IMR-90 (cell line): ENCODE measurements around the gene HADHB. TPM values are rescaled to one million over a fixed set of nuclear protein-coding genes. Genes with fewer than 3 reads are reported as not detected.

Source experiments
- ATAC-seq: fragments of 200-7000 bp; cut with Tn5 transposase; 2 replicates; pipeline ENCODE4 v1.9.1; 2020; ENCODE audit warnings: low read depth, mild to moderate bottlenecking, moderate library complexity
- BruUV-seq: library from RNA; stranded (reverse); fragments of 400-500 nt; replicated peaks from 2 replicates; lab custom pipeline; 2021; lab: Mats Ljungman, UMichigan
- CTCF ChIA-PET: fragments of 300-600 bp; formaldehyde crosslinking; extraction: SDS; loops from one replicate; lab custom pipeline; 2021; ENCODE audit warnings: antibody characterized with exemption; lab: Yijun Ruan, JAX
- POLR2A ChIA-PET: fragments of 300-600 bp; sonication (Branson Sonifier 250); formaldehyde crosslinking; loops from one replicate; lab custom pipeline; 2022; ENCODE audit warnings: antibody characterized with exemption; ENCODE audit not compliant: unreplicated experiment; lab: Charles Lee
- DNase-seq: peaks from one replicate; pipeline ENCODE4 v3.0.0; 2013
- H2AFZ ChIP-seq: replicated peaks from 2 replicates; pipeline ENCODE3; 2013; ENCODE audit warnings: low read length, mild to moderate bottlenecking; ENCODE audit not compliant: poor library complexity
- H2AK5ac ChIP-seq: 2 replicates; pipeline ENCODE4 v1.6.1; 2013; ENCODE audit warnings: low read depth, low read length, inconsistent platforms
- H2AK9ac ChIP-seq: replicated peaks from 2 replicates; pipeline ENCODE3; 2013; ENCODE audit warnings: mild to moderate bottlenecking, low read depth, low read length, moderate library complexity; ENCODE audit not compliant: poor library complexity
- H2BK120ac ChIP-seq: 2 replicates; pipeline ENCODE4 v1.6.1; 2013; ENCODE audit warnings: low read depth, low read length, inconsistent platforms
- H2BK15ac ChIP-seq: 3 replicates; pipeline ENCODE4 v1.6.1; 2013; ENCODE audit warnings: low read depth, low read length, inconsistent platforms
- H2BK20ac ChIP-seq: 2 replicates; pipeline ENCODE4 v1.6.1; 2013; ENCODE audit warnings: low read depth, mild to moderate bottlenecking, inconsistent platforms, low read length, moderate library complexity
- H2BK5ac ChIP-seq: 2 replicates; pipeline ENCODE4 v1.6.1; 2013; ENCODE audit warnings: mild to moderate bottlenecking, low read depth, low read length, inconsistent platforms; ENCODE audit not compliant: poor library complexity, severe bottlenecking
- H3K14ac ChIP-seq: replicated peaks from 2 replicates; pipeline ENCODE4 v1.6.1; 2013; ENCODE audit warnings: low read depth, low read length, inconsistent platforms
- H3K18ac ChIP-seq: 2 replicates; pipeline ENCODE4 v1.6.1; 2013; ENCODE audit warnings: low read depth, low read length, control low read depth
- H3K23ac ChIP-seq: 2 replicates; pipeline ENCODE4 v1.6.1; 2013; ENCODE audit warnings: low read depth, low read length, inconsistent platforms
- H3K27ac ChIP-seq: 2 replicates; pipeline ENCODE4 v1.5.1; 2013; ENCODE audit warnings: mild to moderate bottlenecking, control low read depth, low read length; ENCODE audit not compliant: insufficient read depth
- H3K27me3 ChIP-seq: 2 replicates; pipeline ENCODE4 v1.6.1; 2013; ENCODE audit warnings: low read length; ENCODE audit not compliant: control insufficient read depth, insufficient read depth
- H3K36me3 ChIP-seq: 2 replicates; pipeline ENCODE4 v1.6.1; 2013; ENCODE audit warnings: low read length, mixed read lengths; ENCODE audit not compliant: control insufficient read depth, insufficient read depth
- H3K4ac ChIP-seq: 2 replicates; pipeline ENCODE4 v1.6.1; 2013; ENCODE audit warnings: low read depth, low read length, inconsistent platforms
- H3K4me1 ChIP-seq: 2 replicates; pipeline ENCODE4 v1.6.1; 2013; ENCODE audit warnings: low read length, mixed read lengths; ENCODE audit not compliant: control insufficient read depth, insufficient read depth
- H3K4me2 ChIP-seq: 2 replicates; pipeline ENCODE4 v1.6.1; 2013; ENCODE audit warnings: low read depth, mild to moderate bottlenecking, control low read depth, low read length, moderate library complexity
- H3K4me3 ChIP-seq: 2 replicates; pipeline ENCODE4 v1.5.1; 2013; ENCODE audit warnings: low read depth, mild to moderate bottlenecking, control low read depth, low read length, moderate library complexity; ENCODE audit not compliant: insufficient read depth
- H3K56ac ChIP-seq: 2 replicates; pipeline ENCODE4 v1.6.1; 2013; ENCODE audit warnings: low read length, inconsistent platforms; ENCODE audit not compliant: insufficient read depth; ENCODE audit errors: extremely low read depth
- H3K79me1 ChIP-seq, 2 experiments: 2 replicates each; pipeline ENCODE4 v1.6.1; 2013; ENCODE audit warnings: low read length in 2 of 2, inconsistent platforms in 1 of 2, low read depth in 1 of 2
- H3K9ac ChIP-seq: 2 replicates; pipeline ENCODE4 v1.6.1; 2013; ENCODE audit warnings: low read depth, low read length, control low read depth
- H3K9me1 ChIP-seq: 2 replicates; pipeline ENCODE4 v1.6.1; 2013; ENCODE audit warnings: low read length, inconsistent platforms; ENCODE audit not compliant: insufficient read depth
- H3K9me3 ChIP-seq: 2 replicates; pipeline ENCODE4 v1.6.1; 2013; ENCODE audit warnings: low read length; ENCODE audit not compliant: control insufficient read depth, insufficient read depth
- H4K20me1 ChIP-seq: 2 replicates; pipeline ENCODE4 v1.6.1; 2013; ENCODE audit warnings: low read length, inconsistent platforms; ENCODE audit not compliant: insufficient read depth
- H4K5ac ChIP-seq: 2 replicates; pipeline ENCODE4 v1.6.1; 2013; ENCODE audit warnings: mild to moderate bottlenecking, low read depth, low read length, control low read depth
- H4K8ac ChIP-seq, 2 experiments: 2 replicates each; pipeline ENCODE4 v1.6.1; 2013; ENCODE audit warnings: low read depth in 2 of 2, low read length in 2 of 2, control low read depth in 1 of 2, inconsistent platforms in 1 of 2
- H4K91ac ChIP-seq: 2 replicates; pipeline ENCODE4 v1.6.1; 2013; ENCODE audit warnings: low read depth, low read length, inconsistent platforms; ENCODE audit not compliant: insufficient read depth
- BHLHE40 ChIP-seq: fragments of 150-350 bp; IDR thresholded peaks from 2 replicates; pipeline ENCODE4 v1.6.1; 2016; ENCODE audit warnings: mild to moderate bottlenecking, low read depth, low read length
- CEBPB ChIP-seq: IDR thresholded peaks from 2 replicates; pipeline ENCODE4 v1.6.1; 2012; ENCODE audit warnings: low read depth, low read length, improper control_type of control experiment
- CHD1 ChIP-seq: IDR thresholded peaks from 2 replicates; pipeline ENCODE4 v1.6.1; 2012; ENCODE audit warnings: low read depth, low read length, improper control_type of control experiment
- CTCF ChIP-seq: conservative IDR thresholded peaks from 2 replicates; pipeline ENCODE4 v1.5.1; 2012; ENCODE audit warnings: mild to moderate bottlenecking, low read depth, low read length, improper control_type of control experiment
- ELK1 ChIP-seq: fragments of 150-350 bp; IDR thresholded peaks from 2 replicates; pipeline ENCODE4 v1.6.1; 2016; ENCODE audit warnings: low read depth, mild to moderate bottlenecking, low read length, moderate library complexity, borderline replicate concordance
- FOS ChIP-seq: fragments of 150-350 bp; IDR thresholded peaks from 2 replicates; pipeline ENCODE4 v1.6.1; 2016; ENCODE audit warnings: low read depth, low read length
- MAFK ChIP-seq: IDR thresholded peaks from 2 replicates; pipeline ENCODE4 v1.6.1; 2012; ENCODE audit warnings: low read depth, low read length, improper control_type of control experiment
- MAZ ChIP-seq: IDR thresholded peaks from 2 replicates; pipeline ENCODE4 v1.6.1; 2012; ENCODE audit warnings: low read depth, mild to moderate bottlenecking, low read length, improper control_type of control experiment, moderate library complexity, borderline replicate concordance
- MXI1 ChIP-seq: IDR thresholded peaks from 2 replicates; pipeline ENCODE4 v1.6.1; 2012; ENCODE audit warnings: low read depth, mild to moderate bottlenecking, low read length, moderate library complexity, borderline replicate concordance
- NFE2L2 ChIP-seq: fragments of 150-350 bp; IDR thresholded peaks from 2 replicates; pipeline ENCODE4 v1.6.1; 2016; ENCODE audit warnings: low read depth, mild to moderate bottlenecking, low read length
- RAD21 ChIP-seq: IDR thresholded peaks from 2 replicates; pipeline ENCODE4 v1.6.1; 2012; ENCODE audit warnings: low read length, improper control_type of control experiment
- RCOR1 ChIP-seq: IDR thresholded peaks from 2 replicates; pipeline ENCODE4 v1.6.1; 2012; ENCODE audit warnings: mild to moderate bottlenecking, low read length, improper control_type of control experiment; ENCODE audit not compliant: insufficient replicate concordance
- SMC3 ChIP-seq: fragments of 150-350 bp; IDR thresholded peaks from 2 replicates; pipeline ENCODE4 v1.6.1; 2016; ENCODE audit warnings: low read depth, mild to moderate bottlenecking, antibody characterized with exemption, low read length, moderate library complexity
- WGBS, 2 experiments: methylation state at CpG; one replicate each; pipeline versions ENCODE4 v1.1.5 to v1.1.7; 2013; ENCODE audit warnings: missing lambda C conversion rate in 2 of 2; ENCODE audit not compliant: insufficient read length in 1 of 2; ENCODE audit errors: extremely low coverage in 2 of 2; 5-methylcytosine and 5-hydroxymethylcytosine counted together
- dilution Hi-C: fragments of 300-500 bp; cut with HindIII; formaldehyde crosslinking; loops from one replicate; pipeline ENCODE4 v1.14.3; 2018; ENCODE audit warnings: low sequenced_read_pairs; ENCODE audit not compliant: unreplicated experiment
- in situ Hi-C: fragments of 300-500 bp; cut with MboI; formaldehyde crosslinking; loops from 3 replicates; pipeline ENCODE4 v1.14.3; 2019; ENCODE audit warnings: low sequenced_read_pairs, inconsistent platforms, mixed read lengths
- intact Hi-C: fragments of 100-400 bp; cut with micrococcal nuclease; formaldehyde crosslinking; loops from 2 replicates; pipeline ENCODE4 v1.10.0; 2022
- polyA plus RNA-seq, 3 experiments: library from polyadenylated mRNA; depleted of rRNA; stranded (reverse); fragments of >200 nt; gene quantifications; 2 replicates each; pipeline ENCODE4 v1.2.3, GENCODE V29; 2012; ENCODE audit warnings: low replicate concordance in 1 of 3
- total RNA-seq: library from RNA; depleted of rRNA; stranded (reverse); fragments of >200 nt; gene quantifications from 2 replicates; pipeline ENCODE4 v1.2.3, GENCODE V29; 2012

Gene HADHB
- total and polyA plus RNA-seq, 2 of the 4 experiments (the other 2 are of a cell fraction), result 67.9 to 79.8 TPM

GRCh38 chr2:26216587-26216986, 28.2 kb upstream of the HADHB start:
- Histone ChIP-seq H3K4me3 (no peak overlapping the region), H3K27me3 (no peaks in the 10 kb centered on the region), H3K14ac (no peak overlapping the region), H2BK5ac (no peak overlapping the region), H3K9ac (no peak overlapping the region), H3K9me1 (peaks cover 2% of the 10 kb centered on the region; the same call in 1 of the 2 replicates), H3K4ac (no peak overlapping the region), H2AFZ (no peak overlapping the region), H3K79me1 (peaks cover 6 to 7% of the 10 kb centered on the region in 2 experiments; a peak in 2 of 4 replicates), H2BK15ac (no peak overlapping the region), H2BK120ac (no peak overlapping the region), H4K5ac (no peak overlapping the region), H2AK9ac (no peak overlapping the region), H3K18ac (no peak overlapping the region), H2BK20ac (no peak overlapping the region), H3K36me3 (peaks cover 41% of the 10 kb centered on the region), H4K20me1 (no peaks in the 10 kb centered on the region), H4K8ac (no peak overlapping the region), H4K91ac (no peak overlapping the region), H3K4me2 (no peak overlapping the region), H3K9me3 (peaks cover 3% of the 10 kb centered on the region; the same call in 1 of the 2 replicates), H2AK5ac (no peak overlapping the region), H3K23ac (no peak overlapping the region), H3K4me1 (no peaks in the 10 kb centered on the region), H3K56ac (no peak overlapping the region), H3K27ac (no peak overlapping the region)
- ATAC-seq, result no peak
- ChIA-PET POLR2A (no interaction called here), CTCF (no interaction called here)
- WGBS, 2 experiments, result no CpG with 5 or more reads among the region's 4 CpGs
- TF ChIP-seq RAD21 (no peak), CEBPB (no peak), NFE2L2 (no peak), CHD1 (no peak), MXI1 (no peak), ELK1 (no peak), FOS (no peak), RCOR1 (no peak), SMC3 (no peak), CTCF (no peak), MAFK (no peak), BHLHE40 (no peak), MAZ (no peak)
- DNase-seq, result no peak
- intact Hi-C loops, result no loop called here
- dilution Hi-C loops, result no loop called here
- in situ Hi-C loops, result no loop called here
- no TSS peak for BruUV-seq
